Uterus (tissue), 2 donors: ENCODE measurements around the gene PRR35.

ENCODE experiments used
- POLR2A ChIP-seq, 2 donors: fragments of 450-650 bp; IDR thresholded peaks; one replicate each; pipeline ENCODE4 v1.6.1; 2016; ENCODE audit warnings: antibody characterized with exemption in 2 of 2, mild to moderate bottlenecking in 1 of 2, moderate library complexity in 1 of 2
- TF ChIP-seq, protein P1 (sequence below), 4 experiments: fragments of 200-600 bp in 2 of 4; fragments of 450-650 bp in 2 of 4; sonication (generic) in 2 of 4; IDR thresholded peaks; one replicate each; pipeline ENCODE4 v1.5.1; 2016 to 2019; ENCODE audit warnings: antibody characterized with exemption in 4 of 4, mild to moderate bottlenecking in 2 of 4, moderate library complexity in 1 of 4

DNA sequence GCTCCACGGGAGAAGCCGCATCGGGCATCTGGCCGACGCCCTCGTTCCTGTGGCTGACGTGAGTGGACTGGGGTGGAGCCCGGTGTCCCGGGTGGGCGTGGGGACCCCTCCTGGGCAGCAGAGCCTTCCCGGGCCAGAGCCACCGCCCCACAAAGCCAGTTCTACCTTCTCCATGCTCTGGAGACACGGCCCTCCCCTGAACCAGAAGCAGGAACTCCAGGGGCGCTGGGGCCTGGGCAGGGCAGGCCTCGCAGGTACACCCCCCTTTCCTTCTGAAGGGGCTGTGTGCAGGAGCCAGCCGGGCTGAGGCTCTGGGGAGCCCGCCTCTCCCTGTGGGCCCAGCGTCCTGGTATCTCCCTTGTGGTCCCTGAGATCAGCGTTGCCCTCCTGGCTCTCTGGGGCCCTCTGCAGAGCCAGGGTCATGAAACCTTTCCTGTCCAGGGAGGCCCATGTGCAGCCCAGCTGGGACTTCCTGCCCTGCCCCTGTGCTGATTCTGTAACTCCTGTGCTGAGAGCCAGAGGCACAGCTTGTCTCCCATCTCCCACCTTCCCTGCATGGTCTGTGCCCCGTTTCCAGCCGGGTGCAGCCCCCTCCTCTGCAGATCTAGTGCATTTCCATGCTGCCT is 16.1 kb downstream of the PRR35 start:
- no peak for TF ChIP-seq POLR2A (IDR thresholded peaks at IDR 0.05)
- TF ChIP-seq, protein P1, sequence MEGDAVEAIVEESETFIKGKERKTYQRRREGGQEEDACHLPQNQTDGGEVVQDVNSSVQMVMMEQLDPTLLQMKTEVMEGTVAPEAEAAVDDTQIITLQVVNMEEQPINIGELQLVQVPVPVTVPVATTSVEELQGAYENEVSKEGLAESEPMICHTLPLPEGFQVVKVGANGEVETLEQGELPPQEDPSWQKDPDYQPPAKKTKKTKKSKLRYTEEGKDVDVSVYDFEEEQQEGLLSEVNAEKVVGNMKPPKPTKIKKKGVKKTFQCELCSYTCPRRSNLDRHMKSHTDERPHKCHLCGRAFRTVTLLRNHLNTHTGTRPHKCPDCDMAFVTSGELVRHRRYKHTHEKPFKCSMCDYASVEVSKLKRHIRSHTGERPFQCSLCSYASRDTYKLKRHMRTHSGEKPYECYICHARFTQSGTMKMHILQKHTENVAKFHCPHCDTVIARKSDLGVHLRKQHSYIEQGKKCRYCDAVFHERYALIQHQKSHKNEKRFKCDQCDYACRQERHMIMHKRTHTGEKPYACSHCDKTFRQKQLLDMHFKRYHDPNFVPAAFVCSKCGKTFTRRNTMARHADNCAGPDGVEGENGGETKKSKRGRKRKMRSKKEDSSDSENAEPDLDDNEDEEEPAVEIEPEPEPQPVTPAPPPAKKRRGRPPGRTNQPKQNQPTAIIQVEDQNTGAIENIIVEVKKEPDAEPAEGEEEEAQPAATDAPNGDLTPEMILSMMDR (IDR thresholded peaks at IDR 0.05), result no peak
